DND-41 (cell line): Measurements from ENCODE around the gene SEMA4B.
A peak's percentile ranks its signal among the peaks of the same experiment; 100 is the strongest.
"Not testable (repeated sequence)": the region's sequence is repeated elsewhere in the genome, so short reads cannot be mapped to it uniquely, and the experiment has no call there.

ENCODE experiments used
- ATAC-seq: fragments of 200-7000 bp; cut with Tn5 transposase; 3 replicates; pipeline ENCODE4 v1.9.1; 2021; ENCODE audit warnings: low read depth; ENCODE audit not compliant: insufficient read depth
- DNase-seq: peaks from one replicate; pipeline ENCODE4 v3.0.0-alpha.2; 2020
- H2AFZ ChIP-seq: 2 replicates; pipeline ENCODE4 v1.6.0; 2012; ENCODE audit warnings: low read depth, low read length
- H3K27ac ChIP-seq: 2 replicates; pipeline ENCODE4 v1.5.1; 2012; ENCODE audit warnings: low read length, inconsistent platforms
- H3K27me3 ChIP-seq: fragments of 200-600 bp; sonication (generic); 2 replicates; pipeline ENCODE4 v1.6.0; 2012; ENCODE audit warnings: low read length, mild to moderate bottlenecking, inconsistent platforms; ENCODE audit not compliant: insufficient read depth, poor library complexity
- H3K36me3 ChIP-seq: 2 replicates; pipeline ENCODE4 v1.5.1; 2012; ENCODE audit warnings: low read length, inconsistent platforms; ENCODE audit not compliant: insufficient read depth
- H3K4me1 ChIP-seq: 2 replicates; pipeline ENCODE4 v1.5.1; 2012; ENCODE audit warnings: mild to moderate bottlenecking, low read length; ENCODE audit not compliant: insufficient read depth
- H3K4me2 ChIP-seq: 2 replicates; pipeline ENCODE4 v1.6.0; 2012; ENCODE audit warnings: mild to moderate bottlenecking, moderate library complexity, low read length, inconsistent platforms; ENCODE audit not compliant: insufficient read depth
- H3K4me3 ChIP-seq, 2 experiments: fragments of 200-600 bp in 1 of 2; shearing (Covaris generic) in 1 of 2; 2 replicates each; pipeline ENCODE4 v1.5.1; 2012 to 2016; ENCODE audit warnings: inconsistent platforms in 2 of 2, low read length in 2 of 2, mild to moderate bottlenecking in 2 of 2, low read depth in 1 of 2, moderate library complexity in 1 of 2
- H3K79me2 ChIP-seq: 2 replicates; pipeline ENCODE4 v1.6.0; 2012; ENCODE audit warnings: low read length, inconsistent platforms; ENCODE audit not compliant: insufficient read depth
- H3K9ac ChIP-seq: 2 replicates; pipeline ENCODE4 v1.6.0; 2012; ENCODE audit warnings: low read depth, mild to moderate bottlenecking, inconsistent platforms, low read length, moderate library complexity
- H3K9me3 ChIP-seq: 2 replicates; pipeline ENCODE4 v1.5.1; 2012; ENCODE audit warnings: low read length, moderate library complexity, mild to moderate bottlenecking, inconsistent platforms; ENCODE audit not compliant: insufficient read depth, severe bottlenecking
- H4K20me1 ChIP-seq: 2 replicates; pipeline ENCODE4 v1.6.0; 2012; ENCODE audit warnings: low read length; ENCODE audit not compliant: insufficient read depth
- EZH2 ChIP-seq: IDR thresholded peaks from 3 replicates; pipeline ENCODE4 v1.6.1; 2012; ENCODE audit warnings: borderline replicate concordance, low read depth, mild to moderate bottlenecking, moderate library complexity, low read length, inconsistent platforms; ENCODE audit not compliant: severe bottlenecking
- TF ChIP-seq, protein P1 (sequence below): IDR thresholded peaks from 2 replicates; pipeline ENCODE4 v1.5.1; 2012; ENCODE audit warnings: borderline replicate concordance, low read length, moderate library complexity, mild to moderate bottlenecking; ENCODE audit not compliant: poor library complexity, severe bottlenecking; ENCODE audit errors: extremely low read depth

Gene SEMA4B

DNA sequence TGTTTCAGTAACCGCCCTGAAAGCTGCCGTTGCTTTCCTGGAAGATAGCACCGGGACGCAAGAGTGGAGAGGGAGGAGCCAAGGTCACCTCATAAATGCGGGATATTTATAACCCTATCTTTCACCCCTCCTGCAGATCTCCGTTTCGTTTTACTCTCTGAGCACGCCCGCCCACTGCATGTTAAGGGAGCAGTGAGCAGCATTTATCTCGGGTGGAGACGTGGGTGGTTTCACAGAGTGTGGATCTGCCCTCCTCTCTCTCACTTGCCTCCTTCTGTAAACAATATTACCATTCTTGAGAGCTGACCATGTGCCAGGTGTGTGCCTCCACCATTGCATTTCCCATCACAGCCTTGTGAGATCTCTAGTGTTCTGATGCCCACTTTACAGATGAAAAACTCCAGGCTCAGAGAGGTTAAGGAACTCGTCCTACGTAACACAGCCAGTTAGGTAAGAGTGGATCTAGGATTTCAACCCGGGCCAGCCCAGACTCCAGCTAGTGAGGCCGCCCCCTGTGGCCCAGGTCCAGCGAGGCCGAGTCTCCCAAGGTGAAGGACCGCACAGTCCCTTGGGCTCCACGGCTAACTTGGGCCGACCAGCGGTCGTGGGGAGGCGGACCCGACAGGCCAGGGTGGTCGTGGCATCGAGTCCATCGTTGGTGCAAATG is 16.9 kb upstream of the SEMA4B start:
- H3K4me2 ChIP-seq, result no peak overlapping the region
- no peaks in the 10 kb centered on the region for H3K9me3 ChIP-seq
- TF ChIP-seq, protein P1, sequence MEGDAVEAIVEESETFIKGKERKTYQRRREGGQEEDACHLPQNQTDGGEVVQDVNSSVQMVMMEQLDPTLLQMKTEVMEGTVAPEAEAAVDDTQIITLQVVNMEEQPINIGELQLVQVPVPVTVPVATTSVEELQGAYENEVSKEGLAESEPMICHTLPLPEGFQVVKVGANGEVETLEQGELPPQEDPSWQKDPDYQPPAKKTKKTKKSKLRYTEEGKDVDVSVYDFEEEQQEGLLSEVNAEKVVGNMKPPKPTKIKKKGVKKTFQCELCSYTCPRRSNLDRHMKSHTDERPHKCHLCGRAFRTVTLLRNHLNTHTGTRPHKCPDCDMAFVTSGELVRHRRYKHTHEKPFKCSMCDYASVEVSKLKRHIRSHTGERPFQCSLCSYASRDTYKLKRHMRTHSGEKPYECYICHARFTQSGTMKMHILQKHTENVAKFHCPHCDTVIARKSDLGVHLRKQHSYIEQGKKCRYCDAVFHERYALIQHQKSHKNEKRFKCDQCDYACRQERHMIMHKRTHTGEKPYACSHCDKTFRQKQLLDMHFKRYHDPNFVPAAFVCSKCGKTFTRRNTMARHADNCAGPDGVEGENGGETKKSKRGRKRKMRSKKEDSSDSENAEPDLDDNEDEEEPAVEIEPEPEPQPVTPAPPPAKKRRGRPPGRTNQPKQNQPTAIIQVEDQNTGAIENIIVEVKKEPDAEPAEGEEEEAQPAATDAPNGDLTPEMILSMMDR, result no peak
- TF ChIP-seq EZH2, result no peak
- no peaks in the 10 kb centered on the region for H4K20me1 ChIP-seq
- peaks cover 20% of the 10 kb centered on the region for H3K27me3 ChIP-seq
- no peak overlapping the region for H3K27ac ChIP-seq
- no peak overlapping the region for H3K4me3 ChIP-seq
- no peak overlapping the region for H2AFZ ChIP-seq
- DNase-seq, result no peak
- no peak overlapping the region for H3K9ac ChIP-seq
- peaks cover 9% of the 10 kb centered on the region for H3K4me1 ChIP-seq
- no peak for ATAC-seq
- H3K36me3 ChIP-seq, result no peaks in the 10 kb centered on the region
- H3K79me2 ChIP-seq, result no peaks in the 10 kb centered on the region

DNA sequence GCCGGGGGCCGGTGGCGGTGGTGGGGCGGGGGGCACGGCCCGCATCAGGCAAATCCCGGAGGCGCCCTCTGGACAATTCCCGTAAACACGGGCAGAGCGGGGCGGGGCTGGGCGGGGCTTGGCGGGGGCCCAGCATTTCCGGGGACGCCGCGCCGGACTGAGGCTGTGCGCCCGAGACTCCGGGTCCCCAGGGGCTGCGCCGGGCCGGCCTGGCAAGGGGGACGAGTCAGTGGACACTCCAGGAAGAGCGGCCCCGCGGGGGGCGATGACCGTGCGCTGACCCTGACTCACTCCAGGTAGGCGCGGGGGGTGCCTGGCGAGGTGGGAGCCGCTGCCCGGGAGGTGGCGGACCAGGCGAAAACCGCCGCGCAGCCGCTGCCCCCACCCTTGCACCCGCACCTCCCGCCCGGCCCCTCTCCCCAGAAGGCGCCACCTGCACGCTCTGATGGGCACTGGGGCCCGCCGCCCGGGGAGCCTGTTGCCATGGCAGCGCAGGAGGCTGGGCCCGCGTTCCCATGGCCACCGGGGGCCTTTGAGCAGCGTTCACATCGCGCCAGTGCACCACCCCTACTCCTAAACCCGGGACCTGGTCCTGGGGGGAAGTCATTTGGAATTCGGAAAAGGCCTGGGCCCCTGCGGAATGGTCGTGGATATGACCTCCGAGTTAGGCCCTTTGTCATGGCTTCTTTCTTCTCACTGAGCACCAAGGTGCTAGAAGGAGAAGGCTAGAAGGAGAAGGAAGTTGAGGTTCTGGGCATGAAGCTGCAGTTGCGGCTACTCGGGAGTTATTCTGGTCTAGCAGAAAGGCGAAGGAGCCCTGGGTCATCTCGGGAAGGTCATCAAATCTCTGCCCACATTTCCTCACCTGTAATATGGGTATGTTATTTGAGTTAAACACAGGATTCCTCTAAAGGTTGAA is 16.1 kb upstream of the SEMA4B start:
- peak; percentile 88 for ATAC-seq
- Histone ChIP-seq H3K9me3 (no peaks in the 10 kb centered on the region), H3K36me3 (no peaks in the 10 kb centered on the region), H3K4me1 (peaks cover 9% of the 10 kb centered on the region), H3K9ac (0 out of 2 replicates have a peak overlapping the region, but pooled peaks have one; percentile 21), H2AFZ (no peak overlapping the region), H3K79me2 (no peaks in the 10 kb centered on the region), H3K4me2 (peak overlapping the region; percentile 56; the same call in 1 of the 2 replicates), H3K27ac (no peak overlapping the region), H3K4me3 (peak overlapping the region in 1 of 2 experiments; percentile 18; a peak in 1 of 4 replicates), H4K20me1 (no peaks in the 10 kb centered on the region), H3K27me3 (peaks cover 20% of the 10 kb centered on the region)
- peak; percentile 53 for DNase-seq
- TF ChIP-seq EZH2, result peak; percentile 42
- TF ChIP-seq, protein P1, result no peak

DNA sequence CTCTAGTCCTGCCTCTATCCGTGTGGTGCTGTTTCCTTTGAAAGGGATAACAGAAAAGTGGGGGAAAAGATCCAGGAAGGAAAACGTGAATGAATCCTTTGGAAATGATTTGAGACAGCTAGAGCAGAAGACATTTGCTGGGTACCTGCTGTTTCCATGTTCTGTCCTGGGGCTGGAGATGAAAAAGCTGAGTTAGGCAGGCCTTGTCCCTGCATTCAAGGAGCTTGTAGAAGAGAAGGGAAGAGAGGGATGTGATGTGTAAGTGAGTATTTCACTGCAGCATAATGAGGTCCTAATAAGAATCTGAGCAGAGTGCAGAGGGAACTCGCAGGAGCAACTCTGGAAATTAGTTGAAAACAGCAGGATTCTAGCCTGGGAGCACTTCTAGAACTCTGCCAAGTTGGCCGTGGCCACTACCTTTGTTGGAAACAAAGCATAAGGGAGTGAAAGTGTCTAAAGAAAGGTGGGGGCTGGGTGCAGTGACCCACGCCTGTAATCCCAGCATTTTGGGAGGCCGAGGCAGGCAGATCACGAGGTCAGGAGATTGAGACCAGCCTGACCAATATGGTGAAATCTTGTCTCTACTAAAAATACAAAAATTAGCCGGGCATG is 13.8 kb upstream of the SEMA4B start:
- Histone ChIP-seq H2AFZ (no peak overlapping the region), H3K27ac (no peak overlapping the region), H3K27me3 (peaks cover 20% of the 10 kb centered on the region), H3K4me1 (peaks cover 21% of the 10 kb centered on the region), H4K20me1 (no peaks in the 10 kb centered on the region), H3K4me3 (no peak overlapping the region), H3K9me3 (no peaks in the 10 kb centered on the region), H3K36me3 (no peaks in the 10 kb centered on the region), H3K4me2 (no peak overlapping the region), H3K9ac (no peak overlapping the region), H3K79me2 (no peaks in the 10 kb centered on the region)
- ATAC-seq, result no peak
- no peak for DNase-seq
- no peak for TF ChIP-seq EZH2
- TF ChIP-seq, protein P1, result no peak

DNA sequence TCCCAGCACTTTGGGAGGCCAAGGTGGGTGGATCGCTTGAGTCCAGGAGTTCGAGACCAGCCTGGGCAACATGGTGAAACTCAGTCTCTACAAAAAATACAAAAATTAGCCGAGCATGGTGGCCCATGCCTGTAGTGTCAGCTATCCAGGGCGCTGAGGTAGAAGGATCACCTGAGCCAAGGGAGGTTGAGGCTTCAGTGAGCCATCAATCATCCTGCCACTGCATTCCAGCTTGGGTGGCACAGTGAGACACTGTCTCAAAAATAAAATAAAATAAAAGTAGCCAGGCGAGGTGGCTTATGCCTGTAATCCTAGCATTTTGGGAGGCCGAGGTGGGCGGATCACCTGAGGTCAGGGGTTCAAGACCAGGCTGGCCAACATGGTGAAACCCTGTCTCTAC is 13.1 kb upstream of the SEMA4B start:
- not testable (repeated sequence) for H3K27ac ChIP-seq
- H3K4me1 ChIP-seq, result peaks cover 21% of the 10 kb centered on the region

More for the DNA sequence above, 13.1 kb upstream of the SEMA4B start:
- H3K27me3 ChIP-seq, result peaks cover 20% of the 10 kb centered on the region
- not testable (repeated sequence) for H3K79me2 ChIP-seq, H4K20me1 ChIP-seq, H2AFZ ChIP-seq, H3K4me3 ChIP-seq, H3K36me3 ChIP-seq, H3K9ac ChIP-seq, H3K4me2 ChIP-seq, H3K9me3 ChIP-seq, ATAC-seq, DNase-seq
